ENCODE measurements around the gene DBI. TPM values are rescaled to one million over a fixed set of nuclear protein-coding genes. Genes with fewer than 3 reads are reported as not detected.

Gene DBI
- 80.2 TPM for total RNA-seq (ENCODE audit: insufficient read depth, low replicate concordance)

- DNase-seq (ENCODE audit: low spot score) = peak; percentile 96
Observed at GRCh38 chr2:119366649-119367471, at the start of gene DBI, which contains the start of gene C2orf76. Gene DBI (plus strand): TSS chr2:119366977. CDS start chr2:119367052, 75 bp downstream. Gene C2orf76 (minus strand): TSS chr2:119366834. CDS start chr2:119339959, 26,875 bp downstream.

GRCh38 chr2:119317554-119317953 is 49.2 kb upstream of the DBI start:
- DNase-seq (ENCODE audit: low spot score) = peak; percentile 29

- DNase-seq (ENCODE audit: low spot score) = no peak
Observed at GRCh38 chr2:119319593-119319992, 47.2 kb upstream of the DBI start.

GRCh38 chr2:119323459-119323858 is 43.3 kb upstream of the DBI start:
- no peak for DNase-seq (ENCODE audit: low spot score)

- DNase-seq (ENCODE audit: low spot score) = no peak
Observed at GRCh38 chr2:119324685-119325270, 42.0 kb upstream of the DBI start.

GRCh38 chr2:119326938-119327337 is 39.8 kb upstream of the DBI start:
- no peak for DNase-seq (ENCODE audit: low spot score)

GRCh38 chr2:119327431-119327830 is 39.3 kb upstream of the DBI start:
- no peak for DNase-seq (ENCODE audit: low spot score)

GRCh38 chr2:119332953-119333352 is 33.8 kb upstream of the DBI start:
- no peak for DNase-seq (ENCODE audit: low spot score)

DNA sequence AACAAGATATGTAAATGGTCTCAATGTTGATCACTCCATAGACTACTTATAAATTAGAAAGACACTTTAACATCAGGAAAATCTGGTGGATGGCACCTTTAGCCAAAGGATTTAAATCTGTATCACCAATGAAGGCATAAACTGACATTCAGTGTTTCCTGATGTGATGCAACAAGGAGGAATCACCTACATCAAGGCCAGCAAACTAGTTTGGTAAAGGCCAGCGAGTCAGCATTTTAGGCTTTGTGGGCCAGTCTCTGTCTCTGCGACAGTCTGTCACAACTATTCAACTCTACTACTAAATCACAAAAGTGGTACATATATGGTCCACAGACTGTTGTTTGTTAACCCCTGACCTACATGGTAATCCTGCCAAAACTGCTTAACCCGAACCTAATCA is 33.4 kb upstream of the DBI start:
- no peak for DNase-seq (ENCODE audit: low spot score)

DNA sequence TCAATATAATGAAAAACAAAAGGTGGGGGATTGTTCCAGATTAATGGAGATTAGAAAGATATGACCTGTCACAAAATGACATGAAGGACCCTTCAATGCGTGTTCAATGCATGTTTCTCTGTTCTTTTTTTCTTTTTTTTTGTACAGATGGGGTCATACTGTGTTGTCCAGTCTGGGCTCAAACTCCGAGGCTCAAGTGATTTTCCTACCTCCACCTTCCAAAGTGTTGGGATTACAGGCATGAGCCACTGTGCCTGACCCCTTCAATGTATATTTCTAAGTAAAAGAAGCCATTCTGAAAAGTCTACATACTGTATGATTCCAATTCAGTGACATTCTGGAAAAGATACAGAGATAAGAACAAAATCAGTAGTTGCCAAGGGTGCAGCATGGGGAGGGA is 32.9 kb upstream of the DBI start:
- no peak for DNase-seq (ENCODE audit: low spot score)

DNA sequence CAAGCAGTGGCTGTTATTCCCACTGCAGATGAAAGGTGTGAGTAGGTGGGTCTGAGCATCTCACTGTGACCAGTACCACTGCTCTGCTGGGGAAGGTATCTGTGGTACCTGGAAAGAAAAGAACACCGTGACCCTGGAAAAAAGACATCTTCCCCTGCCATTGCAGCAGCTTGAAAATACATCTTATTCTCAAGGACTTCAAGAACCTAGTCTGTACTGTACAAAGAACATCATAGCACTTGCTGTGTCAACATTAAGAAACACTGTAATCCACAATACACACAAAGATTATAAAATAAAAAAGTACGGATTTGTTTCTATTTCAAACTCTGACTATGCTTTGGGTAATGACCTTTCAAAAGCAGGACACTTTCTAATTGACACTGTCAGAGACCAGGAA is 29.0 kb upstream of the DBI start:
- no peak for DNase-seq (ENCODE audit: low spot score)

DNA sequence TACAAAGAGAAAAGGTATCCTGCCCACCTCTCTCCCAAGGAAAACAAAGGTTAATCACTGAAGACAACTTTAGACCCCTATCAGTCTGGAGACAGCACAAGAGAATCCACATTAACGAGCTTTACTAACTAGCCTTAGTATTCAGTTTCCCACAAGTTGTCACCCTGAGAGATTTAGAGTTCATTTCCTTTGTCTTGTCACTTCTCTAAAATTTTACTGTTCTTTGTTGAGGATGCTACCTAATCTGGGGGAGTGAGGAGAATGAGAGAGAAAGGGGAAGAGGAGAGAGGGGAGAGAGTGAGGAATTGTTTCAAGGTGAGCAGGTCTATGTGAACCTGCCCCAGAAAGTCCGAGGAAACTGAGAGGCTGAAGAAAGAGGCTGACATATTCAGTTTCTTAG is 28.5 kb upstream of the DBI start:
- DNase-seq (ENCODE audit: low spot score) = no peak

DNA sequence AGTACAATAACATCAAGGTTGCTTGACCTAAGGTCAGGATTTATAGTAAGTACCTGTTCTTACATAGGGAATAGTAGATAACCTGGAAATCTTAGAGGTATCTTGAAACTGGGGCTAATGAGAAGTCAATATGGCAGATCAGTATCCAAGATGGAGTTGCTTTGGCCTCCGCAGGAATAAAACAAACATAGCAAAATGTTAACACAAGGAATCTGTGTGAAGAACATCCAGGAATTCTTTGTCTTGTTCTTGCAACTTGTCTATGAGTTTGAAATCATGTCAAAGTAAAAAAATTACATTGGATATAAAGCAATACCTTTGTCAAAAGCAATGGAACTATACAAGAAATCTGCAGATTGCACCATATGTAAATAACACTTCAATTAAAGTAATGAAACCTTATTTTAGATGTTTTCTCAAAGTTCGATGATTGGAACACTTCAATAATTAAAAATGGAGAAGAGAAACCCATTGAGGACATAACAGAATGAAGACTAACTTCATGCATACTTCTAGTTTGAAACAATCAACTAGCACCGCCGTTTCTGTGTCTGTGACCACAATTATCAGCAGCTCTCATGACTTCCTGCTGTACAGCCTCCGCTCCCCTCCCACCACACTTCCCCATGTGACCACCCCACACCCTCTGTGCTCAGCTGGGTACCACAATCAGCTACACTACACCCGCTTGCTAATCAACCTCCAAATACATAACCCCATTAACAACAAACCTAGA is 27.8 kb upstream of the DBI start:
- no peak for DNase-seq (ENCODE audit: low spot score)

- no peak for DNase-seq (ENCODE audit: low spot score)
Observed at GRCh38 chr2:119339562-119339923, 27.2 kb upstream of the DBI start.

DNA sequence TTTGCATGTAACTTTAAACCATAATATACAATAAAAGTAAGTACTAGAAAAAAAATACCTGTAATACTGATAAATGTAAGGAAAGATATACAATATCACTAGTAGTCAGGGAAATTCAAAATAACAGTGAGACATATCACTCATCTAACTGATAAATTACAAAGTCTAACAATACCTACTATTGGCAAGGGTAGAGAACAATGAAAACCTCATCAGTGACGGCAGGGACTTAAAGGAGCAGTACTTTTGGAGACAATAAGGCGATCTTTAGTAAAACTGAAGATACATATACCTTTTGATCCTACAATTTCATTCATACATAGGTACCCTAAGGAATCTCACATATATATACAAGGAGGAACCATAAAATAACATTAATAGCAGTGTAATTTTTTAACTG is 25.1 kb upstream of the DBI start:
- DNase-seq (ENCODE audit: low spot score) = no peak

GRCh38 chr2:119349289-119349688 is 17.5 kb upstream of the DBI start:
- peak; percentile 41 for DNase-seq (ENCODE audit: low spot score)

DNA sequence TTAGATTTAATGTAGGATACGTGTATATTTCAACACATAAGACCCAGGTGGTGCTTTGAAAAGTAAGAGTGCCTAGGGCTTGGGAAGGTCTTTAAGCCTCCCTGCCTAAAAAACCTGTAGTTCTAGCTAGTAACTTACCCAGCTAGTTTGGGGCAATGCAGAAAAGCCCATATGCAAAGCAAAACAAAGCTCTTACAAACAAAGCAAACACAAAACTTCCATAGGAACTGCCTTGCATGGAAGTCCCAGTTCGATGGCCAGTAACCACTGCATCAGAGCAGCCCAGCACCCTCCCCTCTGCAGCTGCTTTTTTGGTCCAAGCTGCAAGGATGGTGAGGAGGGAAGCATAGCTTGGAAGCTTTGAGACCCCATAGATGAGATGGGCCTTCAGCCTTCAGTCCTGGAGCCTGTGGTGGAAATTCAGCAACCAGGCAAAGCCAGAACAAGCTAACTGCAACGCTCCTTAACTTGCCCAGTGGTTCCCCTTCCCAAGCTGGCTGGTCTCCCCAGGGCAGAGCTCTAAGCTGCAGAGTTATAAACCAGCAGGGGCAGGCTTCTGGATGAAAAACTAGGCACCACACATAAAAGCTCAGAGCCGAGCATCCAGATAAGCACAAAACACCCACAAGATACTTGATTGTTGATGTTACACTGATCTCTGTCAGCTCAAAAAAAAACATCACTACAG is 16.3 kb upstream of the DBI start:
- DNase-seq (ENCODE audit: low spot score) = peak; percentile 18

DNA sequence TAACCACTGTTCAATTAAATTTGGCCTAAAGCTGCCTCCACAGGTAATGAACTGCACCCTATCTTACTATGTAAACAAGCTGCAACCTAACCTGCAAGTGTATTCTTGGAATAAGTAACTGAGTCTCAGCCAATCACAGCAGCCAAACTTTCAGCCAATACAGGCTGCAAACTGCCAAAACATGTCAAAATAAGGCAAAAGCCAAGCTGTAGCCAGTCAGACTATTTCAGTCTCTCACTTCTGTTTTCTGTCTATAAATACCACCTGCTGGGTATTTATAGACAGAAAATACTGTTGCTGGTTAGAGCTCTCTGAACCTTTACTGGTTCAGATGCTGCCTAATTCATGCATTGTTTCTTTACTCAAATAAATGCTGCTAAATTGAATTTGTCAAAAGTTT is 14.4 kb upstream of the DBI start:
- no peak for DNase-seq (ENCODE audit: low spot score)

GRCh38 chr2:119354860-119355259 is 11.9 kb upstream of the DBI start:
- no peak for DNase-seq (ENCODE audit: low spot score)

DNA sequence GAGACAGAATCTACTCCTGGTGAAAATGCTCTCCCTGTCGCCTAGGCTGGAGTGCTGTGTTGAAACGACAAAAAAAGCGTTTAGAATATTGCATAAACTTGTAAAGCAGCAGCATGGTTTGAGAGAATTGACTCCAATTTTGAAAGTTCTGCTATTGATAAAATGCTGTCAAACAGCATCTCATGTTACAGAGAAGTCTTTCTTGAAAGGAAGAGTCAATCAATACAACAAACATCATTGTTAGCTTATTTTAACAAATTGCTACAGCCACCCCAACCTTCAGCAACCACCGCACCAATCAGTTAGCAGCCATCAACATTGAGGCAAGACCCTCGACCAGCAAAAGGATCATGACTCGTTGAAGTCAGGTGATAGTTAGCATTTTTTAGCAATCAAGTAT is 7.0 kb upstream of the DBI start:
- DNase-seq (ENCODE audit: low spot score) = no peak

DNA sequence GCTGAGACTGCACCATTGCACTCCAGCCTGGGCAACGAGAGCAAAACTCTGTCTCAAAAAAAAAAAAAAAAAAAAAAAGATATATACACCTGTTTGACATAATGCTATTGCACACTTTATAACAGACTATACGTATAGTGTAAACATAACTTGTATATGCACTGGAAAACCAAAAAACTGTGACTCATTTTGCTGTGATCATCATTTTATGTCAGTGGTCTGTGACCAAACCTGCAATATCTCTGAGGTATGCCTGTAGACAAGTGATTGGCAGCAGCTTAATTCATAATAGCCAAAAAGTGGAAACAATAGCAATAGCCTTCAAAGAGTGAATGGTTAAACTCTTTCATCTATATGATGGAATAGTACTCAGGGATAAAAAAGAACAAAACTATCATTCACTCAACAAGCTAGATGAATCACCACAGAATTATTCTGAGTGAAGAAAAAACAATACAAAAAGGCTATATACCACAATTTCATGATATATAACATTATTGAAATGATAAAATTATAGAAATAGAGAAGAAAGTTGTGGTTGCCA is 6.3 kb upstream of the DBI start:
- DNase-seq (ENCODE audit: low spot score) = no peak

GRCh38 chr2:119364798-119365197 is 2.0 kb upstream of the DBI start:
- DNase-seq (ENCODE audit: low spot score) = no peak

All from umbilical cord (tissue), 2 donors.